ENCODE data around the gene CERK. TPM values are rescaled to one million over a fixed set of nuclear protein-coding genes. Genes with fewer than 3 reads are reported as not detected.
"Not testable (repeated sequence)": the region's sequence is repeated elsewhere in the genome, so short reads cannot be mapped to it uniquely, and the experiment has no call there.

The CERK gene
- 70.0 and 82.8 TPM in 2 replicates for total RNA-seq (2014; rRNA removed)
- polyA plus RNA-seq (2012): 36.9 TPM

DNA sequence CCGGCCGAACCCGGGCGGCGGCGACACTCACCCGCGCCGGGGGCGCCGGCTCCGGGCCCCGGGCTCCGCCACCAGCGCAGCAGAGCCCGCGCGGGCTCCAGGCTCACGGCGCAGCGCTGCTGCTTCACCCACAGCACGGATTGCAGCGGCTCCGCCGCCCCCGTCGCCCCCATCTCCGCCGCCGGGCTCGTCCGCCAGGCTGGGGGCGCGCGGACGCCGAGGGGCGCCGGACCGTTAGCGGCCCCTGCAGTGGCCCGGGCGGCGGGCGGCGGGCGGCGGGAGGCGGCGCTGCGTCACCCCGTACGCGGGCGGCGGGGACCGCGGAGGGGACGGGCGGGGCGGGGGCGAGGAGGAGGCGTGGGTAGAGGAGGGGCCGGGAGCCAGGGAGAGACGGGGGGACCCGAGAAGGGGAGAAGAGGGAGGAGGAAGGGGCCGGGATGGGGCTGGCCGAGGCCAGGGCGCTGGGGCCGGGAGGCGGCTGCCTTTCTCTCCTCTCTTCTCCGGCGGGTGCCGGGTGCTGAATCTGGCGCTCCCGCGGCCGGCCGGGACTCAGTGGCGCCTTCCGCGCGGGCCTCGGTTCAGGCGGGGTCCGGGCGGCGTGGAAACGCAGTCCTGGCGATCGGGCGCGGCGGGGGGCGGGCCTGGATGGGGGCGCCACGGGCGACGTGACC, at the start of gene CERK:
CERK (minus strand) TSS at position 277 of the 671 bp plus-strand sequence; CDS start at position 173, 104 bp downstream.
- peak; percentile 49 for DNase-seq (ENCODE audit: low read depth)

DNA sequence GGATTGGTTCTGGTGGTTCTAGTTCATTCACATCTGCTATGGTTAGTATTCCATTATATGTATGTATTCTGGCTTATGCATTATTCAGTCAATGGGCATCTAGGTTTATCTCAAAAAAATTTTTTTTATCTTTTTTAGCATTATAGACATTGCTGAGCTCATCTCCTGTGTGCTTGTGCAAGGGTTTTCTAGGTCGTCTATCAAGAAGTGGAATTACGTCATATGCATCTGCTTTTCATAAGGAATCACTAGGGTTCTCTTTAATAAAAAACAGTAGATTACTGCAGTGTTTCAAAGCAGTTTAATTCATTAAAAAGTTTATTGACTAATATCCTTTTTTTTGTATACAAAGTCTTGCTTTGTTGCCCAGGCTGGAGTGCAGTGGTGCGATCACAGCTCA, 45.7 kb upstream of the CERK start:
- DNase-seq (ENCODE audit: low read depth): no peak

DNA sequence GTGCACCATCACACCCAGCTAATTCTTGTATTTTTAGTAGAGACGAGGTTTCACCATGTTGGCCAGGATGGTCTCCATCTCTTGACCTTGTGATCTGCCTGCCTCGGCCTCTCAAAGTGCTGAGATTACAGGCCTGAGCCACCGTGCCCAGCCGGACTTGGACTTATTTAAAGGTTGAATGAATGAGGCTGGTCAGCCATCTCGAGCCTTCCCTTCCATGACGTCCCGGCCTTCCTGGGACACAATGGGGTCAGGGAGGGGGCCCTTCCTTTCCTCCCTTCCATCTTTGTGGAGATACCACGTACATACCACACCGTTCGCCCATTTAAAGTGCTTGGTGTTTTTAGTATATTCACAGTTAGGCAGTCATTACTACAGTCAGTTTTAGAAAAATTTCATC, 44.1 kb upstream of the CERK start:
- DNase-seq (ENCODE audit: low read depth): not testable (repeated sequence)

DNA sequence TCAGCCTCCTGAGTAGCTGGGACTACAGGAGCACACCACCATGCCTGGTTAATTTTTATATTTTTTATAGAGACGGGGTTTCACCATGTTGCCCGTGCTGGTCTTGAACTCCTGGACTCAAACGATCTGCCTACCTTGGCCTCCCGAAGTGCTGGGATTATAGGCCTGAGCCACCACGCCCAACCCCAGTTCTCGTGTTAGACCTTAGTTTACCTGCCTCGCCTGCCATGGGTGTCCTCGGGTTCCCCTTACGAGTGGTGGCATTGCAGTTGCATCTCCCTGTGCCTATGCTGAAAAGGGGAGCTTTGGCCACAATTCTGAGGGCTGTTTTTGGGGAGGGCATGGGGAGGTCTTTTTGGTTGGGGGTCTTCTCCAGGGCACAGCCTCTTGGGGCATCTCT, 43.2 kb upstream of the CERK start:
- DNase-seq (ENCODE audit: low read depth): no peak

DNA sequence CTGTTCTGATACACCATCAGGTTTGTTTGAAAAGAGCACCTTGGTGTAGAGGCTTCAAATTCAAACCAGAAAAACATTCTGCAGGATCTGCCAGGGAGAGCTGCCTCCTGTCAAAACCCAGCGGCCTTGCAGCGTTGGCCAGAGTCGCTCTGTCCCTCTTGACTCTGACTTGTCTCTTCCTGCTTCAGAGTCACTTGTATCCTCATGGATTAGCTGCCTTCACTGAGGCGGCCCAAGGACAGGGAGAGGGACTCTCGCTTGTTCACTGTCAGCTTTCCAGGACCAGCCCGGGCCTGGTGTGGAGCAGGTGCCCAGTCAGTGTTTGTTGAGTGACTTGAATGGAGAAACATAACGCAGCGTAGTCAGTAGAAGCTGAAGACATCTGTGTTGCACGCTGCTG, 42.4 kb upstream of the CERK start:
- no peak for DNase-seq (ENCODE audit: low read depth)

DNA sequence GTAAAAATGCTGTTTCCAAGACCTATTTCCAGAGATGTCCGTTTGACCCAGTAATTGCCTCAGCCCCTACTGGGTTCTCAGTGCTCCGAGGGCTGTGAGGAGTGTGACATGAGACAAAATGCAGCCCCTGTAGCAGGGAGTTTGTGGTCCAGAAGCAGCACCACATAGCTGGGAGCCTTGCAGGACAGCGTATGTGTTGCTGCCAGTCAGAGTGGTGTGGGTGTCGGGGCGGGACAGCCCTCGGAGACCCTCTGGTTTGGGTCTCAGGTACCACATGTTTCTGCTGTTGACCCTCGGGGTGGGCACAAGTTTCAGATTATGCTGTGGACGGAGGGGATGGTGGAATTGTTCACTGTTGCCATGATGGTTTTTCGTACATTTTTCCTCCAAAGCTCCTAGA, 41.6 kb upstream of the CERK start:
- DNase-seq (ENCODE audit: low read depth): no peak

DNA sequence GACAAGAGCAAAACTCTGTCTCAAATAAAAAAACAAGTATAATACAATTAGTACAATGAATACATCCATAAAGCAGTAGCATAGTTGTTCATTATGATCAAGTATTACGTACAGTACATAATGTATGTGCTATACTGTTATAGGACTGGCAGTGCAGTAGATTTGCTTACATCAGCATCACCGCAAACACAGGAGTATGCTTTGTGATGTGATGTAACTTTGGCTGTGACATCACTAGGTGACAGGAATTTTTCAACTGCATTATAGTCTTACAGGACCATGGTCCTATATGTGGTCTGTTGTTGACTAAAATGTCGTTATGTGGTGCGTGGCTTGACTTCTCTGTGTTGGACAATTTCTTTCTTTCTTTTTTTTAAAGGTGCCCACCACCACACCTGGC, 41.0 kb upstream of the CERK start:
- DNase-seq (ENCODE audit: low read depth): no peak

DNA sequence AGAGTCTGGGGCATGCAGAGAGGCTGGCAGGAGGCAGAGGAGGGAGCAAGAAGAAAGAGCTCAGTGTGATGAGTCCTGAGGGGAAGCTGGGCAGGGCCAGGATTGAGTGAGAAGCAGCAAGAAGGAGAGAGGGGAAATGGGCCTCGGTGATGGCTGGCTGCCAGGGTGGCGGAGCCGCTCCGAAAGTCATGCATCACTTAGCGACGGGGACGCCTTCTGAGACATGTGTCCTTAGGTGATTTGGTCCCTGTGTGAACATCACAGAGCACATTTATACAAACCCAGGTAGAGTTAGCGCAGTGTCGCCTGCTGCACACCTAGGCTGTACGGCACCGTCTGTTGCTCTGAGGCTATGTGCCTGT, 39.5 kb upstream of the CERK start:
- no peak for DNase-seq (ENCODE audit: low read depth)

GRCh38 chr22:46776876-46777608, 39.0 kb upstream of the CERK start:
- DNase-seq (ENCODE audit: low read depth): no peak

DNA sequence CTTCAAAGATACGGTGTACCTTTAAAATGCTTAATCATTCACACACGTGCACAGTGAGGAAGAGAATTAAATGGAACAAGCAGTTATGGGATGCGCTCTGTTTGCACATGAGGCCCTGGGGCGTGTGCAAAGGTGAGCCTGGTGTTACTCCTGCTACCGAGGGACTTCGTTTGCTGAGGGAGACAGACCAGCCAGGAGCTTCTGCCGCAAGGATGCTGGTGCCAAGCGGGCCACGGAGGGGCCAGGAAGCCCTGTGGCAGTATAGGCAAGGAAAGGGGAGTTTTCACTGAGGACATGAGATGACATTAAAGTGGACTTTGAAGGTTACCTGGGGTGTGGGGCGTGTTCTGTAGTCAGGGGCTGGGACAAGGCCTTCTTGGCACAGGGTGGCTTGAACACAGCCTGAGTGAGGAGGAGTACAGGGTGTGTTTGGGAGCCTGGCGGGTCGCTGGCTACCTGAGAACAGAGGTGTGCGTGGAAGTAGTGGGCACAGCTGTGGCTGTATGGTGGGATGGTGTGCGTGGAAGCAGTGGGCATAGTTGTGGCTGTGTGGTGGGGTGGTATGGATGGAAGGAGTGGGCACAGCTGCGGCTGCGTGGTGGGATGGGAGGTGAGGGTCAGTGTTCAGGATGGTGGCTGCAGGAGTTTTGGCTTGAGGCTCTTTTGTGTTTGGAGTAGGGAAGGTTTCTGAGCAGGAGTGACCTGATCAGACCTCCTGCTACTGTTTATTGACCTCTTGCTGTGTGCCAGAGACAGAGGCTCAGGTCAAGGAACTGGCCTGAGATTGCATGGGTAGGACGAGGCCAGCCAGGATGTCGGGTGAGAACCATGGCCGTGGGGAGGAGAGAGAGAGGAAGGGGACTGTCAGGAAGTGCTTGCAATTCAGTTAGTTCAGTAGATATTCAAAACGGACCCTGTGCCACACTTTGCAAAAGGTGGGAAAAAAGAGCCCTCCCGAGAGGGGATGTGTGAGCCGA, 38.1 kb upstream of the CERK start:
- no peak for DNase-seq (ENCODE audit: low read depth)

DNA sequence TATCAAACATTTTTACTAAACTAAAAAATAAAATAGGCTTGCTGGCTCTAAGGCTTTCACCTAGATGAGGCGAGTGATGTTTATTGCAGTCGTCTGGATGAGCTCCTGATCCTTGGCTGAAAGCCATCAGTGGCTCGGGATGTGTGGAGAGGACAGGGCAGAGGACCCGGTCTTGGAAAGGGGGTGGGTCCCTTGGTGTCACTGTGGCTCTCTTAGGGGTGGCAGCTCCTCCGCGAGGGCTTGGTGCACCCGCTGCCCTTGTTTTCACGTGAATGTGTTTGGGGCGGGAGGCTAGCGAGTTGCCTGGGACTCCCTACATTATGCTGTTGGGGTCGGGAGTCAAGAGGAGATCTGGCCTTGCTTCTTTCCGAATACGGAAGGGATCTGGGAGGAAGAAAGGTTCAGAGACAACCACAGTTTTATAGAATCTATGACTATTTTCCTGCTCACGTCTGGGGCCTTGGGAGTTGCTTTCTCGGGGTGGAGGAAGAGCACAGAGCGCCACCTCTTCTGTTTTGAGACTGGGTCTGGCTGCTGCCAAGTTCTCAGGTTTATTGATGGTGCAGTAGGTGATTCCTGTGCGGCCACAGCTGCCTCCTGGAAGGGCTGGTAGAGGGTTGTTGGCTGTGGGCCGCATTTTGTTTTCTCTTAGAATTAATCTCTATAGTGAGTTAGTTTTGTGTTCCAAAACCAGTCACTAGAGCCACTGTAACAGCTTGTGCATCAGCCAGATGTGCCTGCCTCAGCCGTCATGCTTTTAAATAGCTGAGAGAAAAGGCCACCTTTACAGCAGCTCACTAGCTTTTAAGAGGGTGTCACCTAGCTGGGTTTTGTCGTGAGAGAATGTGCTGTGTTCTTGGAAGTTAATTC, 37.2 kb upstream of the CERK start:
- DNase-seq (ENCODE audit: low read depth): no peak

DNA sequence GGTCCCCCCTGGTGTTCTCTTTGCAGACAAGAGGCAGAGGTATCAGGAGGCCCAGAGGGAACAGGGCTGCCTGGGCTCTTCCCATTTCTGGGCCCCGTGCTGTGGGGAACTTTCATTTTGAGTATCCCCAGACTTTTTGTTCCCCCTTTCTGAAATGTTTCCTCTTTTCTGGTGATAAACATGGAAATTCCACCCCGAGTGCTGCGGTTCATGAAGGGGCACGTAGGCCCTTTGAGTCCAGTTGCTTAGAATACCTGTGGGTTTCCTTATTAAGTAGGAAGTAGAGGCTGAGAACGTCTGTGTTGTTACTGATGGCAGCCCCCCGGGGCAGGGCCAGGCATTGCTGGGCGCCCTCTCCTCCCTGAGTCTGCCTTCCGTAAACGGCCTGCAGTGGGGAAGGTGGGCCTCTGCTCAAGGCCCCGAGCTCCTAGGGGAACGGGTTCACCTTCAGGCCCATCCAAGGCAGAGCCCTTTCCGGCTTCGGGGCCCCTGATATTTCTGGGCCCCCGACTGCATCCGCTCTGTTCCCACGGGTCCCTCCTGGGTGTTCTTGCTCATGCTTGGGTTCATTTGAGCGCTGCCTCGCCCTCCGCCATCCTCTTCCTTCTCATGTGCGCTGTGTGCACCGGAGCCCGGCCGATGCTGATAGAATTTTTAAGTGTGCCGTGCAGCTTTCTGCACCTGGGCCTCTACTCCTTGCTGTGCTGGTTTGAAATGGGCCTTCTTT, 36.4 kb upstream of the CERK start:
- DNase-seq (ENCODE audit: low read depth): no peak

DNA sequence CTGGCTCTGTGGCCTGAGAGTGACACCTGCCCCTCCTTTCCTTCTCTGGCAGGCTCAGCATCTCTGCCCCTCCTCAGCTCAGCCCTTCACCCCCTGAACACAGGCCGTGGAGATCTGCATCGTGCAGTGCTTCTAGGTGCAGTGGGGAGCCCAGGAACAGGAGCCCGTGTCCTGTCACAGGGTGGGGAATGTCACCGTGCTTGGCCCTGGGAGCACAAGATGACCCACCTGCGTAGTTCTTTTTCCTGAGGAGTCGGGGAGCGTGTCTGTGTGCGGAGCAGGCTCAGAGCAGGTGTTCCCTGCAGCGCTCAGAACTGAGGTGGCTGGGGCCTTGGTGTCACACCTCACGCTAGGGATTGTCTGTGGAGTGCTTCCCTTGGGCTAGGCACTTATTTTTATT, 35.0 kb upstream of the CERK start:
- DNase-seq (ENCODE audit: low read depth): no peak

DNA sequence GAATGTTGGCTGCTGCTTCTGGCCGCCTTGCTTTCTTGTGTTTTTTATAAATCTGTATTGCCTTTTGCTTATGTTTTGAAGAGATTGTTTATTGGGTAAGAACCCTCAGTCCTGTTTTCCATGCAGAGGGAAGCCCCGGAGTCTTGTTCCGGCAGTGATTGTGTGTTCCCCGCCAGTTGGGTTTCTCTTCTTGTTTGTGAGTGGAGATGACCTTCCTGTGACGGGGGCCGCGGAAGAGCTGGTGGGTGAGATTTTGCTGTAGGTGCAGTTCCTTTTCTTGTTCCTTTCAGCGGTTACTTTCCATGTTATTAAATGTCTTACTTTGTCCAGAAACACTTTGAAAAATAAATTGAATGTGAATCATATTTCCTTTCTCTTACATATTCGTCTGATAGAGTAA, 32.7 kb upstream of the CERK start:
- no peak for DNase-seq (ENCODE audit: low read depth)

- peak; percentile 58 for DNase-seq (ENCODE audit: low read depth)
These were observed 32.1 kb upstream of the CERK start for GRCh38 chr22:46770151-46770641.

DNA sequence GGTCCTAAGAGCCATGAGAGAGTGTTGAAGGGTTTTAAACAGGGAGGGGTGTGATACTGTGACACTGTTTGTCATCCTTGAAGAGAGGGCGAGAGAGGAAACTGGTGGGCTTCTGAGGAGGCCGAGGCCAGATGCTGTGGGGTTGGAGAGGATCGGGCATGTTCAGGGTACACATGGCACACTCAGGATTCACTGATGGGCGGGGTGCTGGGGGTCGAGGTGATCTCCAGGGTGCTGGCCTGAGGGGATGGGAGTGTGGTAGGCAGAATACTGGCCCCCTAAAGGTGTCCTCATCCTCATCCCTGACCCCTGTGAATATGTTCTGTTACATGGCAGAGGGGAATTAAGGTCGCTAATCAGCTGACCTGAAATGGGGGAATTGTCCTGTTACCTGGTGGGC, 31.7 kb upstream of the CERK start:
- no peak for DNase-seq (ENCODE audit: low read depth)

DNA sequence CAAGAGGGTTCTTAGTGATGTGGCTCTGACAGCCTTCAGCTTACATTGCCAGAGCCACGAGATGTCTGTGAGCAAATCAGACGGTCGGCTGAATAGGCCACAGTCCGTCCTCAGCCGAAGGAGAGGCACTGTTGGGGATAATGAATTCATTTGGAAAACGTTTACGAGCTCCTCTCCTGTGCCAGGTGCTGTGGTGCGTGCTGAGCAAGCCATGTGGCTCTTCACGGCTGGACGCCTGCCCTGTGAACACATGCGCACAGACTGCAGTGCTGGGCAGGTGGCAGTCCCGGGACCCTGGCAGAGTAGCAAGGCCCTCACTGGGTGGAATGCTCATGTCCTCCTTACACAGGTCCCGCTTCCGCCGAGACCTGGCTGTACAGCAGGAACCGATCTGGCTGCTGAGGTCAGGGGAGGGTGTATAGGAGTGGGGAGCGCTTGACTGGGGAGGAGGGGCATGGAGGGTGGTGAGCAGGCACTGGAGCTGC, 31.2 kb upstream of the CERK start:
- no peak for DNase-seq (ENCODE audit: low read depth)

GRCh38 chr22:46767249-46767985, 29.4 kb upstream of the CERK start:
- DNase-seq (ENCODE audit: low read depth): no peak

- DNase-seq (ENCODE audit: low read depth): no peak
These were observed 28.6 kb upstream of the CERK start for GRCh38 chr22:46766611-46767010.

Data from LHCN-M2 (cell line).